Anterior cingulate cortex (tissue), 58 donors: ENCODE measurements around the gene PSME2.

Experiments
- DNase-seq, 58 donors: peaks; one replicate each; lab custom pipeline; 2025; lab: John Stamatoyannopoulos, UW

The PSME2 gene

GRCh38 chr14:24098229-24098926 lies 48.0 kb downstream of the PSME2 start:
- DNase-seq = no peak

- DNase-seq = no peak
These were observed 49.7 kb downstream of the PSME2 start for GRCh38 chr14:24096545-24097181.

GRCh38 chr14:24095271-24096068 lies 50.9 kb downstream of the PSME2 start:
- DNase-seq = peak in 10 of 58 donors; percentile 11 to 23 (median 18)

- peak in 1 of 58 donors; percentile 60 for DNase-seq
These were observed 51.6 kb downstream of the PSME2 start for GRCh38 chr14:24094841-24095270.

- peak in 54 of 58 donors; percentile 28 to 86 (median 68) for DNase-seq
These were observed 52.2 kb downstream of the PSME2 start, which contains the start of gene PCK2 for GRCh38 chr14:24093901-24094840. TSS of gene PCK2 (plus strand) at chr14:24094311. CDS start at chr14:24094406, 95 bp downstream.
